Osteoblast (primary cell): ENCODE data around the gene ZDHHC14. TPM values are rescaled to one million over a fixed set of nuclear protein-coding genes. Genes with fewer than 3 reads are reported as not detected.

Experiments used
- DNase-seq: peaks from one replicate; pipeline ENCODE4 v3.0.0; 2011; ENCODE audit warnings: low spot score, mixed read lengths; ENCODE audit not compliant: insufficient read length; ENCODE audit errors: missing footprints
- H2AFZ ChIP-seq: 2 replicates; pipeline ENCODE4 v1.6.0; 2011; ENCODE audit warnings: mild to moderate bottlenecking, low read length
- H3K27ac ChIP-seq: 2 replicates; pipeline ENCODE4 v1.5.1; 2011; ENCODE audit warnings: mild to moderate bottlenecking, low read depth, low read length, moderate library complexity
- H3K27me3 ChIP-seq: 2 replicates; pipeline ENCODE4 v1.6.0; 2012; ENCODE audit warnings: mild to moderate bottlenecking, control low read depth, inconsistent platforms, low read length, moderate library complexity; ENCODE audit not compliant: insufficient read depth
- H3K36me3 ChIP-seq: 2 replicates; pipeline ENCODE4 v1.5.1; 2011; ENCODE audit warnings: mild to moderate bottlenecking, low read length, control low read depth, moderate library complexity; ENCODE audit not compliant: insufficient read depth
- H3K4me1 ChIP-seq: 2 replicates; pipeline ENCODE4 v1.5.1; 2011; ENCODE audit warnings: mild to moderate bottlenecking, low read length, control low read depth, moderate library complexity; ENCODE audit not compliant: insufficient read depth
- H3K4me2 ChIP-seq: 2 replicates; pipeline ENCODE4 v1.6.0; 2011; ENCODE audit warnings: mild to moderate bottlenecking, low read length; ENCODE audit not compliant: insufficient read depth
- H3K4me3 ChIP-seq: fragments of 200-600 bp; sonication (generic); 3 replicates; pipeline ENCODE4 v1.5.1; 2012; ENCODE audit warnings: mild to moderate bottlenecking, low read length, inconsistent platforms; ENCODE audit not compliant: insufficient read depth
- H3K79me2 ChIP-seq: 2 replicates; pipeline ENCODE4 v1.6.0; 2012; ENCODE audit warnings: mild to moderate bottlenecking, low read length, control low read depth, inconsistent platforms; ENCODE audit not compliant: insufficient read depth
- H3K9me3 ChIP-seq: 2 replicates; pipeline ENCODE4 v1.5.1; 2011; ENCODE audit warnings: low read depth, low read length, control low read depth
- H4K20me1 ChIP-seq: 2 replicates; pipeline ENCODE4 v1.6.0; 2012; ENCODE audit warnings: mild to moderate bottlenecking, low read length, control low read depth; ENCODE audit not compliant: insufficient read depth
- total RNA-seq: library from RNA; depleted of rRNA; stranded (reverse); fragments of >200 nt; gene quantifications from 2 replicates; pipeline ENCODE4 v1.2.3, GENCODE V29; 2012
- TF ChIP-seq, protein P1 (sequence below): IDR thresholded peaks from 2 replicates; pipeline ENCODE4 v1.5.1; 2011; ENCODE audit warnings: mild to moderate bottlenecking, low read depth, low read length, moderate library complexity; ENCODE audit errors: extremely low read depth

Gene ZDHHC14
- total RNA-seq, 1 donor: 1.4 TPM

DNA sequence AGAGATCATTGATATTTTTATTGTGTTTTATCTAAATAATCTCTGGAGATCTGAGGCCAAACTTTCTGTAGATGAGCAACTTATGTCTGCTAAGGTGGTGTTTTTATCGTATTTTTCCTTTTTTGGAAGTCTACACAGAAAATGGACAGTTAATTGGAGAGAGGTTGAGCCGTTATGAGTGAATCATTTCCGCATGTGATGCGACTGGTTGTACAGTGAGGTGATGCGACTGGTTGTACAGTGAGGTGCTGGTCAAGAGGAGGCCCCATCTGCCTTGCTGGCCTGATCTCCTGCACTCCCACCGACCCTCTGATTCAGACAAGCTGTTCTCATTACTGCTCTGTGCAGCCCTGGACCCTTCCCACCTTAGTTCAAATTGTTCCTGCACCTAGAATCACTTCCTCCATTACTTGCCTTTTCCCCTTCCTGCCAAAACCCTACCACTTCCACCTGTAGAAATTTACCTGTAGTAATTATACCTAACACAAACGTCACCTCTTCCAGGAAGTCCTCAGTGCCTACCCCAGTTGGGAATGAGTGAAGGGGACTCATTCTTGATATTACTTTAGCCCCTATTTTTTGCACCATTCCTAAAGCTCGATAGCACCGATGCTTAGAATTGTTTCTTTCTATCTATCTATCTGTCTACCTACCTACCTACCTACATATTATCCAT, 100.3 kb downstream of the ZDHHC14 start:
- Histone ChIP-seq H3K4me3 (no peak overlapping the region), H3K9me3 (peaks cover 4% of the 10 kb centered on the region), H3K27me3 (no peaks in the 10 kb centered on the region), H3K79me2 (no peaks in the 10 kb centered on the region), H3K4me1 (no peaks in the 10 kb centered on the region), H2AFZ (no peak overlapping the region), H3K36me3 (no peaks in the 10 kb centered on the region), H3K4me2 (no peak overlapping the region), H3K27ac (no peak overlapping the region), H4K20me1 (no peaks in the 10 kb centered on the region)
- TF ChIP-seq, protein P1, sequence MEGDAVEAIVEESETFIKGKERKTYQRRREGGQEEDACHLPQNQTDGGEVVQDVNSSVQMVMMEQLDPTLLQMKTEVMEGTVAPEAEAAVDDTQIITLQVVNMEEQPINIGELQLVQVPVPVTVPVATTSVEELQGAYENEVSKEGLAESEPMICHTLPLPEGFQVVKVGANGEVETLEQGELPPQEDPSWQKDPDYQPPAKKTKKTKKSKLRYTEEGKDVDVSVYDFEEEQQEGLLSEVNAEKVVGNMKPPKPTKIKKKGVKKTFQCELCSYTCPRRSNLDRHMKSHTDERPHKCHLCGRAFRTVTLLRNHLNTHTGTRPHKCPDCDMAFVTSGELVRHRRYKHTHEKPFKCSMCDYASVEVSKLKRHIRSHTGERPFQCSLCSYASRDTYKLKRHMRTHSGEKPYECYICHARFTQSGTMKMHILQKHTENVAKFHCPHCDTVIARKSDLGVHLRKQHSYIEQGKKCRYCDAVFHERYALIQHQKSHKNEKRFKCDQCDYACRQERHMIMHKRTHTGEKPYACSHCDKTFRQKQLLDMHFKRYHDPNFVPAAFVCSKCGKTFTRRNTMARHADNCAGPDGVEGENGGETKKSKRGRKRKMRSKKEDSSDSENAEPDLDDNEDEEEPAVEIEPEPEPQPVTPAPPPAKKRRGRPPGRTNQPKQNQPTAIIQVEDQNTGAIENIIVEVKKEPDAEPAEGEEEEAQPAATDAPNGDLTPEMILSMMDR: no peak
- no peak for DNase-seq

DNA sequence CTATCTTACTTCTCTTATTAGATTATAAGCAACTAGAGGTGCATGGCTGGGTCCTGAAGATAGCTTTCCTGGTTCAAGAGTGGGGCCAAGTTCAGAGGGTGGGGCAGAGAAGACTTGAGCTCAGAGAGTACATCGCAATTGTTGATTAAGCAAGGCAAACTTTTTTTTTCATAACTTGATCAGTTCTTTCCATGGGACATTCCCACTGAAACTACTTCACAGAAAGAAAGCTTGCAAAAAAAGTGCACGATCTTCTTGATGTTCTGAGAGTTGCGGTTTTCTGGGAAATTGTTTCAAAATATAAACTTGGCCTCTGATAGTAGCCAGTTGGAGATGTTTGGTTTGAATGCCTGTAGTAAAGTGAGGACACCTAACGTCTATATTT, 100.9 kb downstream of the ZDHHC14 start:
- H3K27me3 ChIP-seq: no peaks in the 10 kb centered on the region
- H4K20me1 ChIP-seq: no peaks in the 10 kb centered on the region
- H3K4me3 ChIP-seq: no peak overlapping the region
- TF ChIP-seq, protein P1: no peak
- H2AFZ ChIP-seq: no peak overlapping the region
- no peak overlapping the region for H3K4me2 ChIP-seq
- peaks cover 4% of the 10 kb centered on the region for H3K9me3 ChIP-seq
- no peak for DNase-seq
- H3K4me1 ChIP-seq: no peaks in the 10 kb centered on the region
- H3K36me3 ChIP-seq: no peaks in the 10 kb centered on the region
- H3K27ac ChIP-seq: no peak overlapping the region
- no peaks in the 10 kb centered on the region for H3K79me2 ChIP-seq

DNA sequence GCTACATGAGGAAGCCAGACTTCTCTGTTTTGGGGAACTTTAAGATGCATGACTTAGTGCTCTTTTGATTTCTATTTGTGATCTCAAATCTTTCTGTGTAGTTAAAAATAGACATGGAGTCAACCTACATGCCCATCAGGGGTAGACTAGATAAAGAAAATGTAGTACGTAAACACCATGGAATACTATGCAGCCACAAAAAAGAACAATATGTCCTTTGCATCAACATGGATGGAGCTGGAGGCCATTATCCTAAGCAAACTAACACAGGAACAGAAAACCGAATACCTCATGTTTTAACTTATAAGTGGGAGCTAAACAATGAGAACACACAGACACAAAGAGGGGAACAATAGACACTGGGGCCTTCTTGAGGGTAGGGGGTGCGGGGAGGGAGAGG, 102.8 kb downstream of the ZDHHC14 start:
- no peak overlapping the region for H3K4me3 ChIP-seq

DNA sequence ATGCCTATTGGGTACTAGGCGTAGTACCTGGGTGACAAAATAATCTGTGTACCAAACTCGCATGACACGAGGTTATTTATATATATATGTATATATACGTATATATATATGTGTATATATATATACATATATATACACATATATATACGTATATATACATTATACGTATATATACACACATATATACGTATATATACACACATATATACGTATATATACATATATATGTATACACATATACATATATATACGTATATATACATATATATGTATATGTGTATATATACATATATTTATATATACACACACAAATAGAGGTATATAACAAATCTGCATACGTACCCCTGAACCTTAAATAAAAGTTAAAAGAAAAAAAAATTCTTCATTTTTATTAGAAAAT, 103.2 kb downstream of the ZDHHC14 start:
- Histone ChIP-seq H3K4me2 (no peak overlapping the region), H3K4me3 (no peak overlapping the region), H3K4me1 (no peaks in the 10 kb centered on the region), H3K27me3 (no peaks in the 10 kb centered on the region), H3K79me2 (no peaks in the 10 kb centered on the region), H3K9me3 (peaks cover 4% of the 10 kb centered on the region), H2AFZ (no peak overlapping the region), H4K20me1 (no peaks in the 10 kb centered on the region), H3K27ac (no peak overlapping the region), H3K36me3 (no peaks in the 10 kb centered on the region)
- DNase-seq: no peak
- TF ChIP-seq, protein P1: no peak

More for the DNA sequence above, 102.8 kb downstream of the ZDHHC14 start:
- no peak overlapping the region for H2AFZ ChIP-seq
- H3K4me2 ChIP-seq: no peak overlapping the region
- H3K36me3 ChIP-seq: no peaks in the 10 kb centered on the region
- H3K79me2 ChIP-seq: no peaks in the 10 kb centered on the region
- peaks cover 4% of the 10 kb centered on the region for H3K9me3 ChIP-seq
- no peak for DNase-seq
- no peaks in the 10 kb centered on the region for H3K27me3 ChIP-seq
- no peaks in the 10 kb centered on the region for H4K20me1 ChIP-seq
- H3K27ac ChIP-seq: no peak overlapping the region
- no peaks in the 10 kb centered on the region for H3K4me1 ChIP-seq
- TF ChIP-seq, protein P1: no peak
